Prostate gland (tissue), 2 donors: Measurements from ENCODE around the gene TUFM. TPM values are rescaled to one million over a fixed set of nuclear protein-coding genes. Genes with fewer than 3 reads are reported as not detected.
"Not testable (repeated sequence)": the region's sequence is repeated elsewhere in the genome, so short reads cannot be mapped to it uniquely, and the experiment has no call there.

Source experiments
- DNase-seq: peaks from one replicate; pipeline ENCODE4 v3.0.0-alpha.2; 2019; ENCODE audit warnings: low spot score
- H3K27ac ChIP-seq, 2 donors: fragments of 200-600 bp; sonication (generic); 2 replicates each; pipeline ENCODE4 v1.5.1; 2017 to 2019
- H3K27me3 ChIP-seq: fragments of 200-600 bp; sonication (generic); replicated peaks from 2 replicates; pipeline ENCODE4 v1.5.1; 2019; ENCODE audit not compliant: insufficient read depth
- H3K36me3 ChIP-seq, 2 donors: fragments of 200-600 bp; sonication (generic); 1 replicate in 1 of 2; 2 replicates in 1 of 2; pipeline versions ENCODE4 v1.5.1 to v1.8.1; 2017 to 2019
- H3K4me1 ChIP-seq: fragments of 200-600 bp; sonication (generic); replicated peaks from 2 replicates; pipeline ENCODE4 v1.5.1; 2019
- H3K4me3 ChIP-seq, 2 donors: fragments of 200-600 bp; sonication (generic); 2 replicates each; pipeline ENCODE4 v1.5.1; 2017 to 2019
- H3K9me3 ChIP-seq: fragments of 200-600 bp; sonication (generic); 2 replicates; pipeline ENCODE4 v1.5.1; 2017
- CTCF ChIP-seq, 4 experiments: fragments of 200-600 bp in 2 of 4; fragments of 450-650 bp in 2 of 4; sonication (generic) in 2 of 4; IDR thresholded peaks; 1 replicate in 3 of 4; 2 replicates in 1 of 4; pipeline ENCODE4 v1.5.1; 2016 to 2019; ENCODE audit warnings: antibody characterized with exemption in 4 of 4, mild to moderate bottlenecking in 2 of 4, moderate library complexity in 2 of 4
- POLR2A ChIP-seq: fragments of 450-650 bp; IDR thresholded peaks from one replicate; pipeline ENCODE4 v1.6.1; 2016; ENCODE audit warnings: antibody characterized with exemption, mild to moderate bottlenecking
- POLR2AphosphoS5 ChIP-seq: sonication (generic); formaldehyde crosslinking; IDR thresholded peaks from one replicate; pipeline ENCODE4 v1.6.1; 2017; ENCODE audit warnings: antibody characterized with exemption
- WGBS: methylation state at CpG from one replicate; pipeline ENCODE4 v1.1.5; 2018; 5-methylcytosine and 5-hydroxymethylcytosine counted together
- intact Hi-C: fragments of 100-400 bp; cut with DNase I; formaldehyde crosslinking; loops from one replicate; pipeline ENCODE4 v1.14.2; 2022
- total RNA-seq, 2 donors: library from RNA; depleted of rRNA; stranded (reverse); fragments of >200 nt; gene quantifications; one replicate each; pipeline ENCODE4 v1.1.0, GENCODE V29; 2016

The TUFM gene
- total RNA-seq, 2 donors from 2014 or later: 114 to 151 TPM

- intact Hi-C loops: no loop called here
- TF ChIP-seq POLR2AphosphoS5: no peak
- WGBS: 93% methylated on average over 11 of the region's 11 CpGs
- Histone ChIP-seq H3K4me1 (no peaks in the 10 kb centered on the region), H3K36me3 (peaks cover 5 to 11% of the 10 kb centered on the region in 2 donors), H3K9me3 (no peaks in the 10 kb centered on the region), H3K27ac (no peak overlapping the region), H3K27me3 (no peaks in the 10 kb centered on the region), H3K4me3 (no peak overlapping the region)
- no peak for DNase-seq
Measured at GRCh38 chr16:28869201-28869600, 23.1 kb upstream of the TUFM start.

- DNase-seq, H3K4me1 ChIP-seq, H3K4me3 ChIP-seq, H3K27me3 ChIP-seq, H3K9me3 ChIP-seq, intact Hi-C loops, H3K27ac ChIP-seq: not testable (repeated sequence)
- H3K36me3 ChIP-seq: peaks cover 5 to 11% of the 10 kb centered on the region in 2 donors
- 94% methylated on average over 9 of the region's 9 CpGs for WGBS
Measured at GRCh38 chr16:28867646-28868045, 21.5 kb upstream of the TUFM start.

GRCh38 chr16:28867241-28867640 lies 21.1 kb upstream of the TUFM start:
- TF ChIP-seq POLR2A (no peak), CTCF (IDR thresholded peaks at IDR 0.05) (no peak), POLR2AphosphoS5 (no peak)
- Histone ChIP-seq H3K4me1 (no peaks in the 10 kb centered on the region), H3K27me3 (no peaks in the 10 kb centered on the region), H3K36me3 (peaks cover 4 to 11% of the 10 kb centered on the region in 2 donors), H3K27ac (no peak overlapping the region), H3K9me3 (no peaks in the 10 kb centered on the region), H3K4me3 (no peak overlapping the region)
- WGBS: 77% methylated on average over 13 of the region's 13 CpGs
- intact Hi-C loops: no loop called here
- no peak for DNase-seq

GRCh38 chr16:28866454-28866804 lies 20.3 kb upstream of the TUFM start:
- WGBS: 81% methylated on average over 17 of the region's 17 CpGs
- no peak overlapping the region for H3K4me3 ChIP-seq
- DNase-seq: no peak
- no peaks in the 10 kb centered on the region for H3K9me3 ChIP-seq
- intact Hi-C loops: no loop called here
- H3K36me3 ChIP-seq: peaks cover 3 to 11% of the 10 kb centered on the region in 2 donors
- H3K4me1 ChIP-seq: no peaks in the 10 kb centered on the region
- no peak overlapping the region for H3K27ac ChIP-seq
- H3K27me3 ChIP-seq: no peaks in the 10 kb centered on the region
- TF ChIP-seq POLR2AphosphoS5: no peak
- TF ChIP-seq POLR2A: no peak
- TF ChIP-seq CTCF (IDR thresholded peaks at IDR 0.05): no peak

GRCh38 chr16:28865722-28866453 lies 19.7 kb upstream of the TUFM start:
- Histone ChIP-seq H3K36me3 (peaks cover 3 to 11% of the 10 kb centered on the region in 2 donors), H3K27ac (no peak overlapping the region), H3K27me3 (no peaks in the 10 kb centered on the region), H3K9me3 (no peaks in the 10 kb centered on the region), H3K4me1 (no peaks in the 10 kb centered on the region), H3K4me3 (no peak overlapping the region)
- intact Hi-C loops: no loop called here
- TF ChIP-seq POLR2A (no peak), CTCF (IDR thresholded peaks at IDR 0.05) (no peak), POLR2AphosphoS5 (no peak)
- DNase-seq: no peak
- 58% methylated on average over 31 of the region's 32 CpGs for WGBS

- intact Hi-C loops: no loop called here
- H3K4me3 ChIP-seq: no peak overlapping the region
- TF ChIP-seq POLR2A: no peak
- no peak for TF ChIP-seq POLR2AphosphoS5
- no peak for TF ChIP-seq CTCF (IDR thresholded peaks at IDR 0.05)
- DNase-seq: no peak
- H3K27me3 ChIP-seq: no peaks in the 10 kb centered on the region
- no peak overlapping the region for H3K27ac ChIP-seq
- no peaks in the 10 kb centered on the region for H3K9me3 ChIP-seq
- whole genome bisulfite sequencing: 78% methylated on average over 12 of the region's 12 CpGs
- no peaks in the 10 kb centered on the region for H3K4me1 ChIP-seq
- H3K36me3 ChIP-seq: peaks cover under 1 to 11% of the 10 kb centered on the region in 2 donors
Measured at GRCh38 chr16:28865001-28865688, 19.0 kb upstream of the TUFM start.
